GM12878 (cell line): Measurements from ENCODE around the gene ATAD2B. TPM values are rescaled to one million over a fixed set of nuclear protein-coding genes. Genes with fewer than 3 reads are reported as not detected.

ENCODE experiments used
- BCLAF1 ChIP-seq: fragments of 450-650 bp; IDR thresholded peaks from 2 replicates; pipeline ENCODE4 v1.6.1; 2017; ENCODE audit warnings: antibody characterized with exemption, mild to moderate bottlenecking, moderate library complexity
- CBX3 ChIP-seq: fragments of 200-600 bp; sonication (generic); IDR thresholded peaks from 2 replicates; pipeline ENCODE4 v1.6.1; 2016; ENCODE audit warnings: low read depth, borderline replicate concordance
- CBX5 ChIP-seq: sonication (generic); IDR thresholded peaks from 2 replicates; pipeline ENCODE4 v1.6.1; 2016; ENCODE audit warnings: low read depth, moderate library complexity, mild to moderate bottlenecking, inconsistent platforms
- CEBPB ChIP-seq, 2 experiments: fragments of 150-350 bp in 1 of 2; IDR thresholded peaks; 2 replicates each; pipeline ENCODE4 v1.6.1; 2012 to 2014; ENCODE audit warnings: low read depth in 2 of 2, low read length in 2 of 2, borderline replicate concordance in 1 of 2, inconsistent platforms in 1 of 2
- EP300 ChIP-seq, 2 experiments: fragments of 150-350 bp in 1 of 2; IDR thresholded peaks; 2 replicates each; pipeline ENCODE4 v1.6.1; 2011 to 2012; ENCODE audit warnings: low read depth in 2 of 2, low read length in 2 of 2, borderline replicate concordance in 1 of 2, improper control_type of control experiment in 1 of 2, inconsistent platforms in 1 of 2; ENCODE audit not compliant: control insufficient read depth in 1 of 2
- KAT2A ChIP-seq: conservative IDR thresholded peaks from 2 replicates; pipeline ENCODE4 v1.6.1; 2011; ENCODE audit warnings: low read depth, low read length; ENCODE audit not compliant: control insufficient read depth
- MLLT1 ChIP-seq: fragments of 450-650 bp; IDR thresholded peaks from 2 replicates; pipeline ENCODE4 v1.6.1; 2016; ENCODE audit warnings: mild to moderate bottlenecking
- NR2F1 ChIP-seq: fragments of 450-650 bp; conservative IDR thresholded peaks from 2 replicates; pipeline ENCODE4 v1.6.1; 2017; ENCODE audit warnings: mild to moderate bottlenecking
- NRF1 ChIP-seq: conservative IDR thresholded peaks from 2 replicates; pipeline ENCODE4 v1.6.1; 2011; ENCODE audit warnings: mild to moderate bottlenecking, low read depth, low read length, improper control_type of control experiment
- RELA ChIP-seq: fragments of 450-650 bp; IDR thresholded peaks from 2 replicates; pipeline ENCODE4 v1.8.0; 2014; ENCODE audit warnings: borderline replicate concordance; ENCODE audit not compliant: partially characterized antibody
- RUNX3 ChIP-seq: IDR thresholded peaks from 2 replicates; pipeline ENCODE4 v1.6.1; 2012; ENCODE audit warnings: low read length, inconsistent platforms
- SPI1 ChIP-seq: IDR thresholded peaks from 2 replicates; pipeline ENCODE4 v1.6.1; 2011; ENCODE audit warnings: low read depth, mild to moderate bottlenecking, low read length, moderate library complexity, borderline replicate concordance; ENCODE audit not compliant: insufficient read depth
- TCF12 ChIP-seq: IDR thresholded peaks from 2 replicates; pipeline ENCODE4 v1.6.1; 2011; ENCODE audit warnings: low read depth, mild to moderate bottlenecking, low read length
- TCF7 ChIP-seq: IDR thresholded peaks from 2 replicates; pipeline ENCODE4 v1.6.1; 2014; ENCODE audit warnings: antibody characterized with exemption, borderline replicate concordance
- ZNF207 ChIP-seq: fragments of 450-650 bp; IDR thresholded peaks from 2 replicates; pipeline ENCODE4 v1.6.1; 2014; ENCODE audit warnings: antibody characterized with exemption, mild to moderate bottlenecking, borderline replicate concordance
- polyA plus RNA-seq, 11 experiments: library from polyadenylated mRNA; depleted of rRNA in 4 of 11; unstranded in 6 of 11; stranded (reverse) in 5 of 11; fragments of >200 nt; fragmentation: Nextera tagmentation in 4 of 11; fragmentation: Illumina TruSeq in 1 of 11; extraction: Ambion mirVana in 4 of 11; extraction: Trizol in 1 of 11; gene quantifications; 1 replicate in 1 of 11; 2 replicates in 10 of 11; pipeline versions ENCODE4 v1.2.1 to v1.2.3, GENCODE V29; 2011 to 2016; ENCODE audit warnings: inconsistent platforms in 2 of 11, missing spikeins in 2 of 11, low read depth in 1 of 11
- total RNA-seq, 4 experiments: library from RNA; depleted of rRNA in 3 of 4; stranded (reverse); fragments of >200 nt in 3 of 4; fragmentation: Illumina TruSeq in 1 of 4; extraction: Trizol in 1 of 4; gene quantifications; 2 replicates each; pipeline versions ENCODE4 v1.2.1 to v1.2.3, GENCODE V29; 2013 to 2021
- TF ChIP-seq, protein P1 (sequence below): IDR thresholded peaks from 2 replicates; pipeline ENCODE4 v1.6.1; 2012; ENCODE audit warnings: low read depth, low read length, improper control_type of control experiment
- TF ChIP-seq, protein P2 (sequence below): IDR thresholded peaks from 2 replicates; pipeline ENCODE4 v1.6.1; 2011; ENCODE audit warnings: borderline replicate concordance, low read depth, mild to moderate bottlenecking, moderate library complexity, low read length; ENCODE audit not compliant: insufficient read depth, poor library complexity, severe bottlenecking
- TF ChIP-seq, protein P3 (sequence below): IDR thresholded peaks from 2 replicates; pipeline ENCODE4 v1.6.1; 2012; ENCODE audit warnings: low read depth, low read length, improper control_type of control experiment

The ATAD2B gene
- total and polyA plus RNA-seq, 10 of the 15 experiments (the other 5 are each of a cell fraction or from before 2014, with no cell fraction given), result 3.6 to 29.9 (median 16.8) TPM

DNA sequence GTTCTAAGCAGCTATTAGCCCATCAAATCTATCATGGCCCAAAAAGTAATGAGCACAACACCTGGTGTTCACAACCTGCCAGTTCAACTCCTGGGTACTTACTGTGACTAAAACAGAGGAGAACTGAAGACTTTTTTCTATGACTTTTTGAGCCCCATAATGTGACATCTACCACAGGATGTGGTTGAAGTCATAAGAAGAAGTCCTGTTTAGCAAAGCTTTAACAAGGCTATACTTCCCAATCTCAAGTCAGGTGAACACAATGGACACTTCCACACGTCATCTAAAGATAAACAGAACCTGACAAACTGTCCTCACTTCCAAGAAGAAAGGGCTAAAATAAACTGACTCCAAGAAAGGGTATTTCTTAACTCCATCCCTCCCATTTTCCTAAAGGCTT, 138.8 kb downstream of the ATAD2B start (continued):
- no peak for TF ChIP-seq CEBPB (IDR thresholded peaks at IDR 0.05; ENCODE audit: borderline replicate concordance in 1 of 2, low read depth in 2 of 2, low read length in 2 of 2)
- peak; percentile 77 for TF ChIP-seq RUNX3
- TF ChIP-seq MLLT1, result no peak
- TF ChIP-seq RELA, result no peak
- no peak for TF ChIP-seq NR2F1
- no peak for TF ChIP-seq TCF12
- TF ChIP-seq NRF1, result no peak
- no peak for TF ChIP-seq BCLAF1
- TF ChIP-seq CBX5, result no peak
- TF ChIP-seq EP300 (IDR thresholded peaks at IDR 0.05; ENCODE audit: borderline replicate concordance in 1 of 2, control insufficient read depth in 1 of 2, low read depth in 2 of 2, low read length in 2 of 2), result no peak
- TF ChIP-seq SPI1, result peak; percentile 22; the same call in 1 of the 2 replicates
- TF ChIP-seq, protein P1, sequence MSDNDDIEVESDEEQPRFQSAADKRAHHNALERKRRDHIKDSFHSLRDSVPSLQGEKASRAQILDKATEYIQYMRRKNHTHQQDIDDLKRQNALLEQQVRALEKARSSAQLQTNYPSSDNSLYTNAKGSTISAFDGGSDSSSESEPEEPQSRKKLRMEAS, result no peak
- TF ChIP-seq, protein P2, sequence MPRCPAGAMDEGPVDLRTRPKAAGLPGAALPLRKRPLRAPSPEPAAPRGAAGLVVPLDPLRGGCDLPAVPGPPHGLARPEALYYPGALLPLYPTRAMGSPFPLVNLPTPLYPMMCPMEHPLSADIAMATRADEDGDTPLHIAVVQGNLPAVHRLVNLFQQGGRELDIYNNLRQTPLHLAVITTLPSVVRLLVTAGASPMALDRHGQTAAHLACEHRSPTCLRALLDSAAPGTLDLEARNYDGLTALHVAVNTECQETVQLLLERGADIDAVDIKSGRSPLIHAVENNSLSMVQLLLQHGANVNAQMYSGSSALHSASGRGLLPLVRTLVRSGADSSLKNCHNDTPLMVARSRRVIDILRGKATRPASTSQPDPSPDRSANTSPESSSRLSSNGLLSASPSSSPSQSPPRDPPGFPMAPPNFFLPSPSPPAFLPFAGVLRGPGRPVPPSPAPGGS, result no peak
- no peak for TF ChIP-seq CBX3
- TF ChIP-seq, protein P3, sequence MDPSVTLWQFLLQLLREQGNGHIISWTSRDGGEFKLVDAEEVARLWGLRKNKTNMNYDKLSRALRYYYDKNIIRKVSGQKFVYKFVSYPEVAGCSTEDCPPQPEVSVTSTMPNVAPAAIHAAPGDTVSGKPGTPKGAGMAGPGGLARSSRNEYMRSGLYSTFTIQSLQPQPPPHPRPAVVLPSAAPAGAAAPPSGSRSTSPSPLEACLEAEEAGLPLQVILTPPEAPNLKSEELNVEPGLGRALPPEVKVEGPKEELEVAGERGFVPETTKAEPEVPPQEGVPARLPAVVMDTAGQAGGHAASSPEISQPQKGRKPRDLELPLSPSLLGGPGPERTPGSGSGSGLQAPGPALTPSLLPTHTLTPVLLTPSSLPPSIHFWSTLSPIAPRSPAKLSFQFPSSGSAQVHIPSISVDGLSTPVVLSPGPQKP, result no peak
- TF ChIP-seq KAT2A, result no peak
- TF ChIP-seq ZNF207, result no peak
- TF ChIP-seq TCF7, result no peak
